Measurements from ENCODE around the gene MAMSTR.

MAMSTR gene

DNA sequence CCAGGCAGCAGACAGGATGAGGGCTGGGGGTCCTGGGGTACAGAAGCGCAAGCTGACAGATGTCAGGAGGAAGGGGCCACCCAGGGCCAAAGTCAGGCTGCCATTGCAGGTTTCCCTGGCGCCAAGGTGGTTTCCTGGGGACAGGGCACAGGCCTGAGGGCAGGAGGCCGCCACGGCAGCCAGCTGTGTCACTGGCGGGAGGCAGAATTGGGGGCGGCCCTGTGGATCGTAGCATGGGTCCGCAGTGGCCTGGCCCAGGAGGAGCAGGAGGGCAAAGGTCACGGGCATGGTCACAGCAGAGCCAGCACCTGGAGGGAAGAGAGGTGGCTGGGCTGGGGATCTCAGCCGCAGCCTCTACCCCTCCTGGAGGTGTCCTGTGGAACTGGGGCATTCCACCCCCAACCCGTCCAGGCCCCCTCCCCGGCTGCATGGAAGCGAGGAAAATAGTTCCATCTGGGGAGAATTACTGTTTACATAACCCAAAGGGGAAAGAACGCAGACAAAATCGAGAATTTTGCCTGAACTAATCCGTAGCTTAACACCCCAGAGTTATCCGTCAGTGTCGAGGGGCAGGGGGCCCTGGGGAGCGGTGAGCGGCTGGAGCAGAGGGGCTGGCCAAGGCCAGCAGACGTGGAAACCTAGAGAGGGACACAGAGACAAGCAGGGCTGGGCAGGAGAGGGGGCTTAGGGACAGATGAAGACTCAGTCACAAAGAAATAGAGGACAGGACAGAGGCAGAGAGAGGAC, 48.7 kb downstream of the MAMSTR start (continued):
- TF ChIP-seq ZNF692 (tag by site-specific recombination; IDR thresholded peaks at IDR 0.05) (no peak), ZNF221 (tag by site-specific recombination; IDR thresholded peaks at IDR 0.05; ENCODE audit: borderline replicate concordance) (no peak), ZBTB7A (tag by site-specific recombination; IDR thresholded peaks at IDR 0.05; ENCODE audit: low read depth) (no peak), ZNF169 (tag by site-specific recombination; IDR thresholded peaks at IDR 0.05) (no peak), ZNF138 (tag by site-specific recombination; IDR thresholded peaks at IDR 0.05; ENCODE audit: borderline replicate concordance) (no peak)
- TF ChIP-seq, protein P1, sequence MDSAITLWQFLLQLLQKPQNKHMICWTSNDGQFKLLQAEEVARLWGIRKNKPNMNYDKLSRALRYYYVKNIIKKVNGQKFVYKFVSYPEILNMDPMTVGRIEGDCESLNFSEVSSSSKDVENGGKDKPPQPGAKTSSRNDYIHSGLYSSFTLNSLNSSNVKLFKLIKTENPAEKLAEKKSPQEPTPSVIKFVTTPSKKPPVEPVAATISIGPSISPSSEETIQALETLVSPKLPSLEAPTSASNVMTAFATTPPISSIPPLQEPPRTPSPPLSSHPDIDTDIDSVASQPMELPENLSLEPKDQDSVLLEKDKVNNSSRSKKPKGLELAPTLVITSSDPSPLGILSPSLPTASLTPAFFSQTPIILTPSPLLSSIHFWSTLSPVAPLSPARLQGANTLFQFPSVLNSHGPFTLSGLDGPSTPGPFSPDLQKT (IDR thresholded peaks at IDR 0.05; ENCODE audit: borderline replicate concordance, low read depth, low read length) = no peak

DNA sequence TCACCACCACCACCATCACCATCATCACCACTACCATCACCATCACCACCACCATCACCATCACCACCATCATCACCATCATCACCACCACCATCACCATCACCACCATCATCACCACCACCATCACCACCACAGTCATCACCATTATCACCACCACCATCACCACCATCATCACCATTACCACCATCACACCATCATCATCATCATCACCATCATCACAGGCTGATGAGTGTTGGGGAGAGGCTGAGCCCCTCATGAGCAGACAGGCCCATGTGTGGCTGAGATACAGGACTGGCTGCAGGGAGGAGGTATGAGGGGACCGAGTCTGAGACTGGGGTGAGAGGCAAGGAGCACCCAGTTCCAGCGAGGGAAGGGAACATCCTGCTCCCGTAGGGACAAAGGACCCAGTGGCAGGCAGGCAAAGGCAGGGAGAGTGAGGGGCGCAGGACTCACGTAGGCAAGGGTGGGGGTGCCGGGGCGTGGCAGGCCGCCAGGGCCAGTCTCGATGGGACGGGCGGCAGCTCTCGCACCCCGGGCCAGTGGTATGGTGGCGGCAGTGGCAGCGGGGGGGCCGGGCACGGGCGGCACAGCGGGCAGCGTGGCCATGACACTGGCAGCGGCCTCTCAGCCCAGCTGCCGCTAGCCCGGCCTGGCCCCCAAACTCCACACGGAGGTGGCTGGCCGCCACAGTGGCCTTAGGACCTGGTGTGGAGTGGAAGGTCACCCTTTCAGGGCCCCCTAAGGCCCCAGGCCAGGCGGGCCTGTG, 49.4 kb downstream of the MAMSTR start:
- no peak overlapping the region for H3K27ac ChIP-seq (ENCODE audit: extremely low read depth, low read depth, low read length)
- ChIA-PET CTCF (interaction anchor here (1.1 kb wide), 1 partner anchor 125 kb away, joined by 3 read pairs; no protein-coding TSS in a partner anchor), POLR2A (no interaction called here)
- H3K4me3 ChIP-seq (ENCODE audit: low read depth, low read length) = no peak overlapping the region
- no peaks in the 10 kb centered on the region for H3K36me3 ChIP-seq (ENCODE audit: control insufficient read depth in 2 of 2, insufficient read depth in 1 of 2, low read length in 2 of 2)
- no peaks in the 10 kb centered on the region for H3K4me1 ChIP-seq (ENCODE audit: control insufficient read depth, insufficient read depth, low read length)
- TF ChIP-seq ZNF513 (tag by site-specific recombination; IDR thresholded peaks at IDR 0.05) (peak; percentile 84), ZBTB17 (tag by site-specific recombination; IDR thresholded peaks at IDR 0.05) (no peak)
- H3K9me3 ChIP-seq (ENCODE audit: control insufficient read depth, insufficient read depth, low read depth, low read length) = no peaks in the 10 kb centered on the region

DNA sequence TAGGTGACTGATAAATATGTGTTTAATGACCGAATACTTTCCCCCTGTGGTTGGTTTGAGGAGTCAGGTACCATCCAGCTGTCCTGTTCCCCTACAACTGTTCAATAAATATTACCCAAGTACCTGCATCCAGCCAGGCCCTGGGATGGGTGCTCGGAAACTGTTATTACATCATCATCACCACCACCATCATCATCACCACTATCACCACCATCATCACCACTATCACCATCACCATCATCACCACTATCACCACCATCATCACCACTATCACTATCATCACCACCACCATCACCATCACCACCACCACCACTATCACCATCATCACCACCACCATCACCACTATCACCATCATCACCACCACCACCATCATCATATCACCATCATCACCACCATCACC, 50.8 kb downstream of the MAMSTR start:
- H3K27ac ChIP-seq (ENCODE audit: extremely low read depth, low read depth, low read length) = no peak overlapping the region
- H3K4me3 ChIP-seq (ENCODE audit: low read depth, low read length) = no peak overlapping the region
- POLR2A ChIA-PET = no interaction called here
- TF ChIP-seq ZNF513 (tag by site-specific recombination; IDR thresholded peaks at IDR 0.05) (peak; percentile 92), ZNF518A (tag by site-specific recombination; conservative IDR thresholded peaks at IDR 0.05; ENCODE audit: low read depth) (no peak), PRDM4 (tag by site-specific recombination; IDR thresholded peaks at IDR 0.05) (0 out of 2 replicates have a peak, but pooled peaks have one; percentile 14)
- no peaks in the 10 kb centered on the region for H3K36me3 ChIP-seq (ENCODE audit: control insufficient read depth in 2 of 2, insufficient read depth in 1 of 2, low read length in 2 of 2)
- no peaks in the 10 kb centered on the region for H3K9me3 ChIP-seq (ENCODE audit: control insufficient read depth, insufficient read depth, low read depth, low read length)
- CTCF ChIA-PET = interaction anchor here (1.0 to 1.8 kb wide), 2 partner anchors 9 to 530 kb away, joined by 3 to 4 read pairs; no protein-coding TSS in a partner anchor
- H3K4me1 ChIP-seq (ENCODE audit: control insufficient read depth, insufficient read depth, low read length) = no peaks in the 10 kb centered on the region
